GM15510 (cell line): ENCODE measurements around the gene PCDH15.

Experiments used
- POLR2A ChIP-seq: IDR thresholded peaks from 3 replicates; pipeline ENCODE4 v1.6.1; 2011; ENCODE audit warnings: borderline replicate concordance; ENCODE audit not compliant: insufficient read length; ENCODE audit errors: extremely low read depth

Gene PCDH15

DNA sequence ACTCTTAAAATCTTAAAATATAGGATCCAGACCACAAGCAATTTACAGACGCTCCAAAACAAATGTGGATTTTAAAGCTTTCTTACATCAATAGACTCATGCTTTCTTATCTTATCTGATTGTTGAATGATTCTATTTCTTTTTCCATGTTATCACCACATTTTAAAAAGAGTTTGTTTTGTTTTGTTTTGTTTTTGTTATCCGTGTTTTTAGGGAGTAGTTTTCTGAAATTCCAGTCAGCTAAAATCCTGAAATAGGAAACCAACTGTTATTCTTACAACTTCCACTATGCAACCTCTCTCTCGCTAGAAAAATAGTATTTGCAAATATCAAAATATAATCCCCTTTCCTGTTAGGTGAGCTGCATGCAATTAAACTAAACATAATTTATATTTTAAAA, 251.0 kb downstream of the PCDH15 start:
- no peak for TF ChIP-seq POLR2A

DNA sequence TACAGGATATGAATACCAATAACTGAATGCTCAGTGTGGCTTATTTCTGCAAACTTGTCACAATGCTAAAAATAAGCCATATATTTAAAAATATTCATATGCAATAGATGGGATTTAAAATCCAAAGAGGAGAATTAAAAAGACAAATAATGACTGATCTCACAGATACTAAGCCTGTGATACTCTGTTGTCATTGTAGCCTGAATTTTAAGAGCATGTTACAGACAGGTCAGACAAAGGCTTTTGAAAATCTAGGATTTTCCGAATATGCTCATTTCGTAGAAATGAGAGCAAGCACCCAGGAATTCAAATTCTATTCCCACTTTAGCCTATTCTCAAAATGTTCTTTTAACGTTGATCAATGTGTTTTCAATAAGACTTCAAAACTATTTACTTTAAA, 269.7 kb downstream of the PCDH15 start:
- TF ChIP-seq POLR2A, result no peak

DNA sequence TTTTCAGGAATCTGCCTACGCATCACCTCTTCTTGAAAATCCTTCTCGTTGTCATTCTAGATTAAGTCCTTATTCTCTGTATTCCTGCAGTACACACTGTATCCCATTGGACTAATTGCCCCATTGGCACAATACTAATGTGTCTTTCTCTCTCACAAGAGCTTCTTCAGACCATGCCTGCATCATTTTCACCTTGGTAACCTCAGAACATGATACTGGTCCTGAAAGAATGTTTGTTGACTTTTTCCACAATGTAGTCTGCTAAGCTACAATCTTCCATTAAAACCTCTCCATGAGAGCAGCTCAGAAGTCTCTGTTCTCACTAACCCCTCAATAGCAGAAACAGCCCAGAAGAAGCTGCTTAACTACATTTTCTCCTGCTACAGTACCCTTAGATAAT, 270.7 kb downstream of the PCDH15 start:
- no peak for TF ChIP-seq POLR2A

DNA sequence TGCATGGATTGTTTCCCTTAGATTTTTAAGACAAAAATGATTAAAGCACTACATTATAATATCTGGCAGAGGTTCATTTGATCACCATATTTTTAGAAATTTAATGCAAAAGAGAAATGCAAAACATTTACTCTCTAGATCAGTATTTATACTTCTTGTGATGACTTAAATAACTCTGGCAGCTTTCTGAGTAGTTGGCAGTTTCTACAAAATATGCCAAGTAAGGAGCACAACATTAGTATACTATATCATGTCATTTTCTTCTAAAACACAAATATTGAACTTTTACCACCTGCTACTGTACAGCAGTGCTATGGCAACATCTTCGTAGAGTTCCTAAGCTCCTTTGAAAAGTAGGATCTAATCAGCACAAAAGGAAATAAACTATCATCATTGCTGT, 275.2 kb downstream of the PCDH15 start:
- TF ChIP-seq POLR2A, result no peak

DNA sequence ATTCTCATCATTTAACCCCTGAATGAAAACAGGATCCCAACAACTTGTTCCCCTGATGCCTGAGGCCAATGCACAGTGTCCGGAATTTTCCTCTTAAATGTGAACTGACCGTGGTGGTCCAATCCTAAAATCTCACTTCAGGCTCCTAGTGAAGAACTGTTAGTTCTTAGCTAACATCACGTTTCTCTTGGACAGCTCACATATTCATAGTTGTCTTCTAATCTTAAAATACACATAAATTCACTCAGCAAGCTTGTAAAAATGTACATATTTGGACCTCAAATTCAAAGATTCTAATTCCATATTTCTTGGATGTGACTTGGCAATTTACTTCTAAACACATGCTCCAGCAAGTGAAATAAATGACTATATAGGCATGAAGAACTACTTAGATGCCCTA, 297.2 kb downstream of the PCDH15 start:
- no peak for TF ChIP-seq POLR2A

DNA sequence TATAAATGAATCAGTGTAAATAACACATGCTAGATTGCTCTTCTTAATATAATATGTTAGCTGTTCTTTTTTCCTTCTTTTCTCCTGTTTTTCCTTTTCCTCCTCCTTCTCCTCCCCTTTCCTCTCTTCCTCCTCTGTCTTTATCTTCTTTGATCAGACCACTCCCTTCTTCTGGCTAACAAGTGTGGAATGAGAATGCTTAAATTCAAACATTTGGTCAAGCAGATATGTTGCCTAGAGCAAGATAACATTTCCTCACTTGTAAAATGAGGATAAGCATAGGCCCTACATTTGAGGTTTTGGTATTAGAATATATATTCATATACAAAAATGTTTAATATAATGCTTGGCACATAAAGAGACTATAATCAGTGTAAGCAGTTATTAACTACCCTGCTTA, 299.1 kb downstream of the PCDH15 start:
- no peak for TF ChIP-seq POLR2A

DNA sequence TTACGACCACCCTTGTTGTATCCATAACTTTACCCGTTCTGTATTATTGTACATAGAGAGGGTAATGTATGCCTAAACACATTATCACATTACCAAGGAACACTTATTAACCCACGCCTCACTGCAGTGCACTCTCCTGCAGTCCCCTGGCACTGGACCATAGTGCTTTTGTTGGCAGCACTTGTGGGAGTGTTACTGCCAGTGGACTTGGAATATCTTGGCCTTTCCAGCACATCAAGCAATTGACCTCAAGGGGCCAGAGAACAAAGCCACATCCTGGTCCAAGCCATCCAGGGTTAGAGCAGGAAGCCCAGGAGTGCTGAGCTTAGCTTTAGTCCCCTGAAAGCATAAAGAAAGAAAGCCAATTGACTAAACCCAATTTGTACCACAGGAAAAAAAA, 304.2 kb downstream of the PCDH15 start:
- no peak for TF ChIP-seq POLR2A

DNA sequence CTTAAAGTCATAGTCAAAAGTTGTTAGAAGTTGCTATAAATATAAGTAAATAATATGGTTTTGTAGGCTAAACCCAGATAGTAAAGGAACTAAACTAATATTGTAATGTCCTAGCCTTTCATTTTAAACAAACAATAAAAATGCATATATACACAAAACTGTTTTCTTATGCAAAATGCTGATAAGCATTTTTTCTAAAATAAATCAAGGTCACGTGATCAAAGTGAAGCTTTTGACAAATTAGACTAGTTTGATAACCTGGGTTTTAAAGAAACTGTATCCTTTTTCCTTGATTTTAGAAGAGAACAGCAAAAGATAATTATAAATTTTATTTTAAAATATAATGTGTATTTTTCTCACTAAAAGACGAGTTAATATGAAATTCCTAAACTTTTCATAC, 313.3 kb downstream of the PCDH15 start:
- no peak for TF ChIP-seq POLR2A

DNA sequence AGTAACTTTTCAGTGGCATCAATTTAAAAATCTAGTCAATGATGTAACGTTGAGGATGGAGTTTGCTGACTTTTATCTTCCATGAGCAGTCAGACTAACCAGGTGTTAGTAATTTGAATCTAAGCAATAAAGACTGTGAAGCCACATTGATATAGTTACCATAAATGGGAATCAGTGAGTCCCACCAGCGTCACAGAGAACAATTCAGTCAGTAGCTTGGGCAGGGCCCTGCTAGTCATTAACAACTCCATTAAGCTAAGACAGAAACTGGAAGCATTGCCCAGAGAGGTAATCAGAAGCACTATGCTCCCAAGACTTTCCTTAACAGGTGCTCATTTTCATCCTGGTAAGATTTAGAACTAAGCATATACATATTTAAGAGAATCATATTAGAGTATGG, 315.1 kb downstream of the PCDH15 start:
- no peak for TF ChIP-seq POLR2A

DNA sequence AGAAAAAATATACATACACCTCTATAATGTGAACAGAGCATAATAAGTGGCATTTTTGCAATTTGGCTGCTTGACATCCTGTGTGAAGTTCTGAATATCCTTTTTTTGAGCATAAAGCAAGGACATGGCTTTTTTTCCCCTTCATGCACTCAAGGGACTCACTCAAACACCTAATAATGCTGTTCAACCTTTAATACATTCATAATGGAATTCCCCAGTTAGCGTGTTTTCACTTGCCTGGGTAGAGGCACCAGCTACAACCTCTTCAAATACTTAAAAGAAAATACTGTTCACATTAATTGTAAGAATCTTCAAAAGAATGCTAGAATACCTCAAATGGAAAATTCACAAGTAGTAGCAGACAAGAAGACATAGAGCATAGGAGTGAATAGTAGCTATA, 316.8 kb downstream of the PCDH15 start:
- no peak for TF ChIP-seq POLR2A

DNA sequence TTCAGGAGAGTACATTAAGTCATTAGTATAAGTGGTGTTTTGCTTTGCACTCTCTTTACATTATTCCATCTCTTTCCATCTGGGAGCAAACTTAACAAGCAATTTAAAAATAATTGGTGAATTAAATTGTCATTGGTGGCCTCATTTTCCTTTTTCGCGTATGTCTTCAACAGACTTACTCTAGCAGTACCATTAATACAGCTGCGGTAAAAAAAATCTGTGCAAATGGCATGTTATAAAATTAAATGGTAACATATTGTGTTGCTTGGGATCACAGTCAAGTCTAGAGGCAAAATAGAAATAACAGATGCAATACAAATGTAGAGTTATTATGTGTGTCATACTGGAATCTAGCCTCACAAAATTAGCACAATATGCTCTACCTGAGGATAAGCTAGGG, 322.4 kb downstream of the PCDH15 start:
- TF ChIP-seq POLR2A, result no peak

DNA sequence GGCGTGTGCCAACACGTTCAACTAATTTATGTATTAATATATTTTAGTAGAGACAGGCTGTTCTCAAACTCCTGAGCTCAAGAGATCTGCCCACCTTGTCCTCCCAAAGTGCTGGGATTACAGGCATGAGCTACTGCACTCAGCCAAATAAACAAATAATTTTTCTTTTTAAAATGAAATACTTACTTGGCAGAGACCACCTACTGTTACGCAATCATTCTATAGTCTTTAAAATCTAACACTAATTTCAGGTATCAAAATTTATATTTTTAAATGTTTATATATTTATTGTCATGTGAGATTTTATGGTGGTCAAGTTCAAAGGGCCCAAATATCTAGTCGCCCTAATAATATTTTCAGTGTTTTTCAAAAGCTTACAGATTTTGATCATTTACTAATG, 323.3 kb downstream of the PCDH15 start:
- no peak for TF ChIP-seq POLR2A

DNA sequence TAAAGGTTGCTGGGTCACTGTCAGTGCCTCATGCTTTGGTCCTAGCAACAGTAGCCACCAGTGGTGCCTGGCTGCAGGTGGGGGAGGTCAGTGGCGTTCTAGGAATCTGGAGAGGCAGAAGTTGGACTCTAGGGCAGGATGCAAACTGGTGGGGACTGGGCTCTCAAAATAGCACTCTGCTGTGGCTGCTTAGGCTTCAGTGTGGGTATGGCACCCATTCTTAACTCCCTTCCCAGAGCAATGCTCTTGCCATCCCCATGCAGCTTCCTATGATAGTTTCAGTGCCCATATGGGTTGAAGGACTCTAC, 330.8 kb downstream of the PCDH15 start:
- TF ChIP-seq POLR2A, result no peak

DNA sequence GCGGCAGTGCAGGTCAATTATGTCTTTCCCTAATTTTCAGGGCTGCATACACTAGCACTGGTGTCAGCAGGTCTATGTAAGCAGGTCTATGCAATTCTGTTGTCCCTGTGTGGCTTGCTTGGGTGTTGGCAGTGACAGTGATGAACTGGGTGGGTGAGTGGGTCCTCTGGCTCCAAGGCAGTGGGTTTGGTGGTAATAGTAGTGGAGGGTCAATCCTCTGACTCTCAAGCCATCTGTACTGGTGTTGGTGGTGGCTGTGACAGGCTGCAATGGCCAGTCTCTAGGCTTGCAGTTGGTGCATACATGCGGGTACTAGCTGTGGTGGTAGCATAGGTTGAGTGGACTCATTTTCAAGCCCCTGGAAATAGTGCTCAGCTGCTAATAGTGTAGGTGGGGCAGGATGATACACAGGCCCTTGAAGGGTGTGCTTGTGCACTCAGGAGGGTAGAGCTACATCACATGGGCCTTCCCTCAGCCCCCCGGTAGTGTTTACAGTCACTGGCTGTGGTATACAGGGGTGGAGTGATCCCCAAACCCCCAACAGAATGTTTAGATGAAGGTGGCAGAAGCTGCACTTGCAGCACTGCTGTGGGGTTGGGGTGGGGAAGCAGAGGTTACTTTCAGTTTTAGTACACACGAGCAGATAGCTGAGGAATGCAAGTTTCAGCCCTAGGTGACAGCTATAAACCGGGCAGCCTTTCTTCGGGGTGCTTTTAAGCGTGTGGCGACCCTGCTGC, 331.3 kb downstream of the PCDH15 start:
- TF ChIP-seq POLR2A, result no peak

DNA sequence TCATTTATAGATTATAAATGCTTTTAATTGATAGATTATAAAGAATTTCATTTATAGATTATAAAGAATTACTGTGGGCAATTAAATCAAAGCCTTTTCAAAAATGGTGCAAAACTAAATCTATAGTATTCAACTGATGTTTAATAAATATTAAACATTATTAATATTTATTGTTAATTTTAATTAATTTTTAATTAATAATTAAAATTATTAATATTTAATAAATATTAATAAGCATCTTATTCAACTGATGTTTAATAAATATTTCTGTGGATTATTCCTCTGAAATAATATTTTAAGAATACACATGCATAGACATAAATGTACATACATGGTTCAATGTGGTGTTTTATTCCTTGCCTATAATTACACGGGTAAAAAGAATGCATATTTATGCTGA, 346.8 kb downstream of the PCDH15 start:
- no peak for TF ChIP-seq POLR2A

DNA sequence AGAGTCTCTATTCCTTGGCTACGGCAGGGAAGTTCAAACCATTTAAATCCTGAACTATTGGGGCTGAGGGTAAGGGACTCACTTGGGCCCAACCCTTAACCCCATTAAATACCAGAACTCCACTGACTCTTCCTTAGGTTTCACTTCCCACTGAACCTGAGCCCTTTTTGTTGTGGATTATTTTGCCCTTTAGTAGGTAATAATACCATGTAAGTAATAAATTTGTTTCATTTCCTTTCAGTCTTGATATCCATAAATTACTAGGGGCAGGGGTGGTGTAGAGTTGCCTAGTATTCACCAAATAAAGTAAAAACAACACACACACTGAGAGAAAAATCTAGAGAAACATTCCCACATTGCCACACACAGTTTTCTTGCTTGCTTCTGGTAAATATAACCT, 352.0 kb downstream of the PCDH15 start:
- TF ChIP-seq POLR2A, result no peak

DNA sequence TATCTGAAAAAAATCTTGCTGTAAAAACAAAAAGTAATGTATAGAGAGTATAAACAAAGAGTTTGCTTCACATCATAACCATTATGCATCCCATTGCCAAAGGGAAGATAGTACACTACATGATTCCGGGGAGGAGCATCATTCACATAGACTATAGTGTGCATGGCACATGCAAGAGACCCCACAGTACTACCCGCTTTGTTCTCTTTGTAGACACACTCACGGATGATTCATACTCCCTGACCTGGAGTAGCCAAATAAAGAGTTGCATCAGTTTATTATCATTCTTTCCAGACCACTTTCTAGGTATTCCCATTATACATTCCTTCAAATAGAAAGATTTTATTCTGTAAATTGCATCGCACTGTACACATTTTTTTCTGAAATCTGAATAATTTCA, 356.9 kb downstream of the PCDH15 start:
- TF ChIP-seq POLR2A, result no peak
